ENCODE data around the gene NTPCR. TPM values are rescaled to one million over a fixed set of nuclear protein-coding genes. Genes with fewer than 3 reads are reported as not detected.
"Not testable (repeated sequence)": the region's sequence is repeated elsewhere in the genome, so short reads cannot be mapped to it uniquely, and the experiment has no call there.

NTPCR gene
- polyA plus RNA-seq, 3 donors: 30.7 to 40.5 (median 39.3) TPM

- H3K27ac ChIP-seq (ENCODE audit: low read depth, low read length): no peak overlapping the region
- WGBS, 3 donors: 88 to 95% (median 91%) methylated on average over 3 of the region's 3 CpGs
Observed at GRCh38 chr1:232992227-232992626, 41.8 kb downstream of the NTPCR start.

- no peak overlapping the region for H3K27ac ChIP-seq (ENCODE audit: low read depth, low read length)
- 93 to 97% (median 96%) methylated on average over 3 of the region's 3 CpGs for WGBS, 3 donors
Observed at GRCh38 chr1:232993555-232993954, 43.1 kb downstream of the NTPCR start.

GRCh38 chr1:232995189-232995588, 44.8 kb downstream of the NTPCR start:
- 43 to 100% (median 96%) methylated on average over 2 of the region's 2 CpGs for WGBS, 3 donors
- H3K27ac ChIP-seq (ENCODE audit: low read depth, low read length): no peak overlapping the region

- WGBS, 3 donors: 68 to 95% (median 81%) methylated on average over 2 of the region's 2 CpGs
- H3K27ac ChIP-seq (ENCODE audit: low read depth, low read length): no peak overlapping the region
Observed at GRCh38 chr1:232996143-232996542, 45.7 kb downstream of the NTPCR start.

- no peak overlapping the region for H3K27ac ChIP-seq (ENCODE audit: low read depth, low read length)
- WGBS, 3 donors: 96 to 97% (median 97%) methylated on average over 15 of the region's 15 CpGs
Observed at GRCh38 chr1:232998138-232998537, 47.7 kb downstream of the NTPCR start.

GRCh38 chr1:232998646-232999045, 48.2 kb downstream of the NTPCR start:
- 70 to 96% (median 76%) methylated on average over 3 of the region's 3 CpGs for WGBS, 3 donors

GRCh38 chr1:232999956-233000625, 49.7 kb downstream of the NTPCR start:
- WGBS, 3 donors: 95 to 98% (median 97%) methylated on average over 16 of the region's 16 CpGs
- H3K27ac ChIP-seq (ENCODE audit: low read depth, low read length): no peak overlapping the region

More at GRCh38 chr1:232998646-232999045, 48.2 kb downstream of the NTPCR start:
- H3K27ac ChIP-seq (ENCODE audit: low read depth, low read length): no peak overlapping the region

GRCh38 chr1:233003638-233004037, 53.2 kb downstream of the NTPCR start:
- WGBS, 3 donors: 95 to 97% (median 96%) methylated on average over 5 of the region's 5 CpGs
- H3K27ac ChIP-seq (ENCODE audit: low read depth, low read length): not testable (repeated sequence)

- H3K27ac ChIP-seq (ENCODE audit: low read depth, low read length): no peak overlapping the region
- WGBS, 3 donors: 85 to 93% (median 88%) methylated on average over 9 of the region's 9 CpGs
Observed at GRCh38 chr1:233004451-233004850, 54.0 kb downstream of the NTPCR start.

GRCh38 chr1:233005156-233005555, 54.7 kb downstream of the NTPCR start:
- H3K27ac ChIP-seq (ENCODE audit: low read depth, low read length): no peak overlapping the region
- WGBS, 3 donors: 87 to 99% (median 96%) methylated on average over 5 of the region's 5 CpGs

- 81 to 93% (median 92%) methylated on average over 8 of the region's 8 CpGs for WGBS, 3 donors
- H3K27ac ChIP-seq (ENCODE audit: low read depth, low read length): no peak overlapping the region
Observed at GRCh38 chr1:233005703-233006102, 55.3 kb downstream of the NTPCR start.

GRCh38 chr1:233006108-233006507, 55.7 kb downstream of the NTPCR start:
- no peak overlapping the region for H3K27ac ChIP-seq (ENCODE audit: low read depth, low read length)
- WGBS, 3 donors: 80 to 90% (median 88%) methylated on average over 6 of the region's 6 CpGs

- no peak overlapping the region for H3K27ac ChIP-seq (ENCODE audit: low read depth, low read length)
- 94 to 99% (median 98%) methylated on average over 3 of the region's 3 CpGs for WGBS, 3 donors
Observed at GRCh38 chr1:233006541-233006973, 56.1 kb downstream of the NTPCR start.

GRCh38 chr1:233010146-233010545, 59.7 kb downstream of the NTPCR start:
- no peak overlapping the region for H3K27ac ChIP-seq (ENCODE audit: low read depth, low read length)
- 76 to 86% (median 84%) methylated on average over 3 of the region's 3 CpGs for WGBS, 3 donors

GRCh38 chr1:233012021-233012420, 61.6 kb downstream of the NTPCR start:
- no peak overlapping the region for H3K27ac ChIP-seq (ENCODE audit: low read depth, low read length)
- WGBS, 3 donors: 82 to 90% (median 85%) methylated on average over 1 of the region's 1 CpG

GRCh38 chr1:233015965-233016364, 65.6 kb downstream of the NTPCR start:
- WGBS, 3 donors: 45 to 84% (median 81%) methylated on average over 2 of the region's 2 CpGs
- H3K27ac ChIP-seq (ENCODE audit: low read depth, low read length): no peak overlapping the region

- WGBS, 3 donors: 45 to 92% (median 85%) methylated on average over 6 of the region's 6 CpGs
- H3K27ac ChIP-seq (ENCODE audit: low read depth, low read length): no peak overlapping the region
Observed at GRCh38 chr1:233016798-233017197, 66.4 kb downstream of the NTPCR start.

GRCh38 chr1:233019083-233019482, 68.7 kb downstream of the NTPCR start:
- no peak overlapping the region for H3K27ac ChIP-seq (ENCODE audit: low read depth, low read length)
- 73 to 95% (median 88%) methylated on average over 3 of the region's 3 CpGs for WGBS, 3 donors

- H3K27ac ChIP-seq (ENCODE audit: low read depth, low read length): no peak overlapping the region
- WGBS, 3 donors: 48 to 75% (median 67%) methylated on average over 12 of the region's 12 CpGs
Observed at GRCh38 chr1:233019778-233020325, 69.4 kb downstream of the NTPCR start.

GRCh38 chr1:233020426-233020825, 70.0 kb downstream of the NTPCR start:
- 24 to 31% (median 25%) methylated on average over 8 of the region's 8 CpGs for WGBS, 3 donors
- H3K27ac ChIP-seq (ENCODE audit: low read depth, low read length): no peak overlapping the region

Data from adipose tissue (tissue), 3 donors.